Spleen (tissue), 11 donors: ENCODE measurements around the gene STEAP1B. TPM values are rescaled to one million over a fixed set of nuclear protein-coding genes. Genes with fewer than 3 reads are reported as not detected.
A peak's percentile ranks its signal among the peaks of the same experiment; 100 is the strongest.
"Not testable (repeated sequence)": the region's sequence is repeated elsewhere in the genome, so short reads cannot be mapped to it uniquely, and the experiment has no call there.

Experiments used
- DNase-seq: peaks from one replicate; pipeline ENCODE4 v3.0.0-alpha.2; 2020
- H3K27ac ChIP-seq, 8 donors: fragments of 200-600 bp; sonication (generic) in 7 of 8; 1 replicate in 4 of 8; 2 replicates in 4 of 8; pipeline versions ENCODE4 v1.5.0 to v1.8.0; 2016 to 2021; ENCODE audit warnings: inconsistent platforms in 4 of 8, mild to moderate bottlenecking in 4 of 8, moderate library complexity in 1 of 8
- H3K27me3 ChIP-seq, 7 donors: fragments of 200-600 bp; sonication (generic) in 6 of 7; replicated peaks in 1 of 7; 1 replicate in 4 of 7; 2 replicates in 3 of 7; pipeline versions ENCODE4 v1.5.0 to v1.8.0; 2016 to 2021; ENCODE audit warnings: inconsistent platforms in 3 of 7, mild to moderate bottlenecking in 1 of 7
- H3K36me3 ChIP-seq, 6 donors: fragments of 200-600 bp; sonication (generic) in 5 of 6; 1 replicate in 4 of 6; 2 replicates in 2 of 6; pipeline versions ENCODE4 v1.5.0 to v1.8.0; 2016 to 2021; ENCODE audit warnings: inconsistent platforms in 2 of 6
- H3K4me1 ChIP-seq, 6 donors: fragments of 200-600 bp; sonication (generic) in 5 of 6; 1 replicate in 3 of 6; 2 replicates in 3 of 6; pipeline versions ENCODE4 v1.5.0 to v1.8.0; 2016 to 2021; ENCODE audit warnings: inconsistent platforms in 3 of 6
- H3K4me3 ChIP-seq, 8 donors: fragments of 200-600 bp; sonication (generic) in 7 of 8; 1 replicate in 4 of 8; 2 replicates in 4 of 8; pipeline versions ENCODE4 v1.5.0 to v1.8.0; 2016 to 2021; ENCODE audit warnings: inconsistent platforms in 4 of 8, mild to moderate bottlenecking in 4 of 8, moderate library complexity in 2 of 8
- H3K9me3 ChIP-seq, 8 donors: fragments of 200-600 bp; sonication (generic) in 7 of 8; 1 replicate in 4 of 8; 2 replicates in 4 of 8; pipeline versions ENCODE4 v1.5.0 to v1.8.0; 2016 to 2021; ENCODE audit warnings: inconsistent platforms in 4 of 8
- CTCF ChIP-seq, 11 experiments: fragments of 200-600 bp in 7 of 11; fragments of 450-650 bp in 4 of 11; sonication (generic) in 4 of 11; IDR thresholded peaks in 8 of 11; conservative IDR thresholded peaks in 3 of 11; 1 replicate in 7 of 11; 2 replicates in 4 of 11; pipeline versions ENCODE4 v1.4.0 to v1.8.0; 2016 to 2021; ENCODE audit warnings: antibody characterized with exemption in 11 of 11, inconsistent platforms in 4 of 11, mild to moderate bottlenecking in 1 of 11
- POLR2A ChIP-seq, 3 donors: fragments of 450-650 bp; IDR thresholded peaks; one replicate each; pipeline ENCODE4 v1.5.1; 2017; ENCODE audit warnings: antibody characterized with exemption in 3 of 3, mild to moderate bottlenecking in 1 of 3
- POLR2AphosphoS5 ChIP-seq, 3 donors: sonication (generic); formaldehyde crosslinking; IDR thresholded peaks; one replicate each; pipeline ENCODE4 v1.5.1; 2017; ENCODE audit warnings: antibody characterized with exemption in 3 of 3
- WGBS, 5 donors: extraction: QIAGEN DNeasy Blood & Tissue Kit in 3 of 5; methylation state at CpG; one replicate each; pipeline versions ENCODE4 v1.1.5 to v1.1.7; 2013 to 2018; 5-methylcytosine and 5-hydroxymethylcytosine counted together
- intact Hi-C: fragments of 100-400 bp; cut with DNase I; formaldehyde crosslinking; loops from one replicate; pipeline ENCODE4 v1.15.0; 2023; ENCODE audit warnings: low total_unique reads
- polyA plus RNA-seq, 3 donors: library from polyadenylated mRNA; stranded (reverse); fragments of 200-250 nt; gene quantifications; one replicate each; pipeline ENCODE4 v1.2.1, GENCODE V29; 2013
- total RNA-seq, 7 donors: library from RNA; depleted of rRNA in 3 of 7; stranded (reverse); fragments of >200 nt in 3 of 7; fragmentation: NEBNext Ultra II Directional in 4 of 7; extraction: Animal tissue kit (Norgen Biotek cat#: 25700) in 4 of 7; gene quantifications; one replicate each; pipeline versions ENCODE4 v1.1.0 to v1.2.1, GENCODE V29; 2016 to 2021
- donor health status: healthy with polysubstance abuse.
- donor health status: DM: no; HTN: no; CAD: no; lungs with moderate emphysema.
- donor health status: DM: no; HTN: no; CAD: no.
- donor health status: Bipolar disorder and iron deficiency.
- donor health status: healthy.
- donor health status: DM: no; HTN: no; CAD: no.
- donor health status: DM: yes; HTN: yes; CAD: no.

The STEAP1B gene
- total and polyA plus RNA-seq, 10 donors, result 5.9 to 22.5 (median 12.9) TPM

- Histone ChIP-seq H3K4me3 (no peak overlapping the region), H3K27ac (no peak overlapping the region), H3K9me3 (no peaks in the 10 kb centered on the region), H3K36me3 (no peaks in the 10 kb centered on the region), H3K27me3 (peaks cover 0 to 9% (median 0%) of the 10 kb centered on the region in 7 donors), H3K4me1 (peaks cover 0 to 10% (median 1%) of the 10 kb centered on the region in 6 donors)
- TF ChIP-seq POLR2A (IDR thresholded peaks at IDR 0.05) (no peak), CTCF (IDR thresholded peaks at IDR 0.05 in 8 of 11, conservative IDR thresholded peaks at IDR 0.05 in 3 of 11) (no peak), POLR2AphosphoS5 (IDR thresholded peaks at IDR 0.05) (no peak)
- intact Hi-C loops, result no loop called here
- DNase-seq, result no peak
- WGBS, 5 donors, result 90 to 97% (median 94%) methylated on average over 5 of the region's 5 CpGs
Measured at GRCh38 chr7:22499044-22499443, 944 bp downstream of the STEAP1B start.

- H3K9me3 ChIP-seq, intact Hi-C loops, H3K27me3 ChIP-seq, H3K36me3 ChIP-seq, H3K27ac ChIP-seq, H3K4me3 ChIP-seq, DNase-seq: not testable (repeated sequence)
- whole genome bisulfite sequencing, 5 donors, result 43 to 66% (median 50%) methylated on average over 2 of the region's 2 CpGs
- H3K4me1 ChIP-seq, result peaks cover 0 to 10% (median 1%) of the 10 kb centered on the region in 6 donors
Measured at GRCh38 chr7:22496912-22497311, 3.1 kb downstream of the STEAP1B start.

- H3K27me3 ChIP-seq, H3K27ac ChIP-seq, H3K9me3 ChIP-seq, H3K4me3 ChIP-seq, intact Hi-C loops, DNase-seq, H3K36me3 ChIP-seq: not testable (repeated sequence)
- WGBS, 5 donors, result 90 to 96% (median 93%) methylated on average over 5 to 6 of the region's 6 CpGs
- peaks cover 0 to 10% (median 1%) of the 10 kb centered on the region in 6 donors for H3K4me1 ChIP-seq
Measured at GRCh38 chr7:22496296-22496888, 3.6 kb downstream of the STEAP1B start.

GRCh38 chr7:22493160-22493925 is 6.6 kb downstream of the STEAP1B start:
- WGBS, 5 donors, result 78 to 91% (median 87%) methylated on average over 4 of the region's 4 CpGs
- DNase-seq, H3K27ac ChIP-seq, H3K4me1 ChIP-seq, H3K4me3 ChIP-seq, H3K27me3 ChIP-seq, H3K9me3 ChIP-seq, H3K36me3 ChIP-seq, intact Hi-C loops: not testable (repeated sequence)

- DNase-seq, result no peak
- Histone ChIP-seq H3K27me3 (peaks cover 0 to 4% (median 0%) of the 10 kb centered on the region in 7 donors), H3K36me3 (no peaks in the 10 kb centered on the region), H3K4me3 (no peak overlapping the region), H3K9me3 (no peaks in the 10 kb centered on the region), H3K27ac (peak overlapping the region in 5 of 8 donors; percentile 26 to 58 (median 53)), H3K4me1 (peaks cover 0 to 9% (median 4%) of the 10 kb centered on the region in 6 donors)
- TF ChIP-seq POLR2AphosphoS5 (IDR thresholded peaks at IDR 0.05) (peak in 1 of 3 donors; percentile 9), POLR2A (IDR thresholded peaks at IDR 0.05) (no peak), CTCF (IDR thresholded peaks at IDR 0.05 in 8 of 11, conservative IDR thresholded peaks at IDR 0.05 in 3 of 11) (peak; percentile 54 to 94 (median 88))
- 16 to 20% (median 18%) methylated on average over 10 of the region's 10 CpGs for WGBS, 5 donors
- intact Hi-C loops, result loop anchor here (5.0 kb wide), 1 partner anchor 377 kb away; no protein-coding TSS in a partner anchor
Measured at GRCh38 chr7:22488643-22489462, 11.1 kb downstream of the STEAP1B start.
